Stimulated activated CD4-positive, alpha-beta T cell treated with anti-CD3 and anti-CD28 coated beads, Interleukin-12 subunit alpha, Interleukin-12 subunit beta, amount 100 ng/mL, for 48 hours (primary cell): Measurements from ENCODE around the gene SMARCA5.
A peak's percentile ranks its signal among the peaks of the same experiment; 100 is the strongest.

ENCODE experiments used
- DNase-seq, 3 donors: peaks; one replicate each; pipeline ENCODE4 v3.0.0-alpha.2; 2020; ENCODE audit warnings: low read depth in 2 of 3, low spot score in 1 of 3

Gene SMARCA5

GRCh38 chr4:143531380-143531779 lies 17.9 kb downstream of the SMARCA5 start:
- no peak for DNase-seq

- no peak for DNase-seq
Measured at GRCh38 chr4:143531788-143532491, 18.4 kb downstream of the SMARCA5 start.

GRCh38 chr4:143538979-143539669 lies 25.6 kb downstream of the SMARCA5 start:
- no peak for DNase-seq

GRCh38 chr4:143539670-143540023 lies 26.1 kb downstream of the SMARCA5 start:
- no peak for DNase-seq

GRCh38 chr4:143549928-143550327 lies 36.4 kb downstream of the SMARCA5 start:
- DNase-seq, result no peak

- DNase-seq, result peak in 1 of 3 donors; percentile 12
Measured at GRCh38 chr4:143554728-143555597, 41.5 kb downstream of the SMARCA5 start.

- no peak for DNase-seq
Measured at GRCh38 chr4:143555676-143556075, 42.2 kb downstream of the SMARCA5 start.

GRCh38 chr4:143558286-143558685 lies 44.8 kb downstream of the SMARCA5 start:
- DNase-seq, result no peak

- DNase-seq, result peak; percentile 34 to 53 (median 46)
Measured at GRCh38 chr4:143558823-143559756, 45.6 kb downstream of the SMARCA5 start.

GRCh38 chr4:143559757-143560147 lies 46.2 kb downstream of the SMARCA5 start:
- DNase-seq, result peak in 2 of 3 donors; percentile 2 to 27

- no peak for DNase-seq
Measured at GRCh38 chr4:143564472-143564871, 51.0 kb downstream of the SMARCA5 start.

- DNase-seq, result no peak
Measured at GRCh38 chr4:143575331-143575730, 61.8 kb downstream of the SMARCA5 start.

GRCh38 chr4:143581331-143581946 lies 67.9 kb downstream of the SMARCA5 start:
- DNase-seq, result no peak

GRCh38 chr4:143585548-143585947 lies 72.0 kb downstream of the SMARCA5 start:
- DNase-seq, result no peak

GRCh38 chr4:143586080-143586479 lies 72.6 kb downstream of the SMARCA5 start:
- DNase-seq, result no peak

- no peak for DNase-seq
Measured at GRCh38 chr4:143587703-143588102, 74.2 kb downstream of the SMARCA5 start.

GRCh38 chr4:143597276-143597675 lies 83.8 kb downstream of the SMARCA5 start:
- no peak for DNase-seq

- DNase-seq, result no peak
Measured at GRCh38 chr4:143598816-143599215, 85.3 kb downstream of the SMARCA5 start.

GRCh38 chr4:143599827-143600226 lies 86.3 kb downstream of the SMARCA5 start:
- DNase-seq, result no peak

- no peak for DNase-seq
Measured at GRCh38 chr4:143606480-143606879, 93.0 kb downstream of the SMARCA5 start.
